Globus pallidus (tissue), 1 donor: ENCODE results near the gene ALK.
"Not testable (repeated sequence)": the region's sequence is repeated elsewhere in the genome, so short reads cannot be mapped to it uniquely, and the experiment has no call there.

Experiments
- DNase-seq: peaks from one replicate; pipeline ENCODE4 v3.0.0-alpha.2; 2015; ENCODE audit warnings: low spot score

Gene ALK

DNA sequence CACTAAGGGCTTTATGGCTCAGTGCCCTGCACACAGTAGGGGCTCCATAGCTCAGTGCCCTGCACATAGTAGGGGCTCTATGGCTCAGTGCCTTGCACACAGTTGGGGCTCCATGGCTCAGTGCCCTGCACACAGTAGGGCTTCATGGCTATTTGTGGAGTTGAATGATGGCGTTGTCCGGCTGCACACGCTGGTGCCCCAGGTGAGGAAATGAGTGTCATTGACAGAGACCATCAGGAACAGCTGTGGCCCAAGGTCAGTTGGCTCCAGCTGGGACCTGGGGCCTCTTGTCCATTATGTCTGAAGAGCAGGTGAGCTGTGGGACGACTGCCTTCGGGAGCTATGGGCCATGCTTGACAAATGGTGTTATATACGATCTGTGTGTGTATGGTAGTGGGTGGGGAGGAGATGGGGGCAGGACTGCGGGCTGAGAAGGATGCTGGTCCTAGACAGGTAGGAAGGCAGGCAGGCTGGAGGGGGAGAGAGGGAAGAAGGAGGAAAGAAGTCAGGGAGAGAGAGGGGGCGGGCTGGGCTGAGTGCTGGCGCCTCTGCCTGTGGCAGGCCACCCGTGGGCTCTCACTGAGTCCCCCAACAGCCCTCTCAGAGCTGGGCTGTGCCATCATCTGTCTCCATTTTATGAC lies 675.5 kb downstream of the ALK start:
- DNase-seq = no peak

DNA sequence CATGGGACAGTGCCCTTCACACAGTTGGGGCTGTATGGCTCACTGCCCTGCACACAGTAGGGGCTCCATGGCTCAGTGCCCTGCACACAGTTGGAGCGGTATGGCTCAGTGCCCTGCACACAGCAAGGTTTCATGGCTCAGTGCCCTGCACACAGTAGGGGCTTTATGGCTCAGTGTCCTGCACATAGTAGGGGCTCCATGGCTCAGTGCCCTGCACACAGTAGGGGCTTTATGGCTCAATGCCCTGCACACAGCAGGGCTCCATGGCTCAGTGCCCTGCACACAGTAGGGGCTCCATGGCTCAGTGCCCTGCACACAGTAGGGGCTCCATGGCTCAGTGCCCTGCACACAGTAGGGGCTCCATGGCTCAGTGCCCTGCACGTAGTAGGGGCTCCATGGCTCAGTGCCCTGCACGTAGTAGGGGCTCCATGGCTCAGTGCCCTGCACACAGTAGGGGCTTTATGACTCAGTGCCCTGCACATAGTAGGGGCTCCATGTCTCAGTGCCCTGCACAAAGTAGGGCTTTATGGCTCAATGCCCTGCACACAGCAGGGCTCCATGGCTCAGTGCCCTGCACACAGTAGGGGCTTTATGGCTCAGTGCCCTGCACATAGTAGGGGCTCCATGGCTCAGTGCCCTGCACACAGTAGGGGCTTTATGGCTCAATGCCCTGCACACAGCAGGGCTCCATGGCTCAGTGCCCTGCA lies 676.2 kb downstream of the ALK start:
- DNase-seq = not testable (repeated sequence)

DNA sequence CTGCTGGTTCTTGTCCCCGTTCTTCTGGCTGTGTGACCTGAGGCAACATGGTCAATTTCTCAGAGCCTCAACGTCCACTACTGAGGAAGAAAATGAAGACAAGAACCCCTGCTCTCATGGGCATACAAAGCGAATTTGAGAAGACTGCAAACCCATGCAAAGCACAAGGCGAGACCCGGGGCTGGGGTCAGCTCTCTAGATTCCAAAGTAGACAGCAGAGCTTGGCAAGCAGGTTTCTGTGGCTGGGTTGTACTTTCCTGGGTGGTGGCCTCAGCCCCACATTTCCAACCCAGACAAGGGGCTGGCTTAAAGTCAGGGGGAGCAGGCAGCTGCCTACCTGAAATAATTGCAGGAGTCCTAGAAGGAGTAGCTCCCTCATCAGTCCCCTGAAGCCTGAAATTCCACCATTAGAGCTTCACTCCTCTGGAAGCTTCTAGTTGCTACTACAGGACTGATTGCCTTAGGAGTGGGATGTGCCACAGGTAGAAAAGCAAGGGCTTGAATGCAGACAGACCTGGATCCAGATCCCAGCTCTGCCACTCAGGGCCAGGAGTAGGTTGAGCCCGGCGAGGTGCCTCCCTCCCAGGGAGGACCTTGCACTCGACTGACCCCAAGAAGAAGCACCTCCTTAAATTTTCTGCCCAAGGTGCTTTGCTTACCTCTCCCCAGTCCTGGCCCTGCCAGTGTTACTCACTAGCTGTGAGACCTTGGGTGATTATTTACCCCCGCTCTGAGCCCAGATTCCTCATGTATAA lies 678.6 kb downstream of the ALK start:
- DNase-seq = no peak

DNA sequence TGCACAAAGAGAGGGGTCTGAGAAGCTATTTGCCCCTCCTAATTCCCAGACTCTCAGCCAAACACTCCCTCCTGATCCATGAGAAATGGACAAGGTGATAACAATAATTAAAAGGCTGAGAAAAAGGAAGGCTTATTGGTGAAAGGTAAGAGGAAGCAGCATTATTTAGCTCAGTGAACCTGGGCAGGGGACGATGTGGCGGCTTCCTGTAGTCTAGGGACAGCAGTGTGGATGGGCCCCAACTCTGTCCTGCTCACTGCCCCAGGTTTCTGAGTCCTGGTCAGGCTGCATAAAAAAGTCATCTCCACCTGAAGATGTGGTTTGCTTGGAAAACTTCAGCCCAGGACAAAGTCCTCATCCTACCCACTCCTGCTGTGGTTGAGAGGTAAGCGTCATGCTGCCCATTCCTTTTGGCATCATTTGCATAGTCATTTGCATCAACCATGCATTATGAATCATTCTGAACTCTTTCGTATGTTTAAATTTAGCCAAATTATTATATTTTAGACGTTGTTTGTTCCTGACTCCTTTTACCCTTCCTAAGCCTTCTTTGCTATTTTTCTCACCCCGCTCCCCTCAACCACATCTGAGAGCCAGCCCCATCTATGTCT lies 679.3 kb downstream of the ALK start:
- no peak for DNase-seq

DNA sequence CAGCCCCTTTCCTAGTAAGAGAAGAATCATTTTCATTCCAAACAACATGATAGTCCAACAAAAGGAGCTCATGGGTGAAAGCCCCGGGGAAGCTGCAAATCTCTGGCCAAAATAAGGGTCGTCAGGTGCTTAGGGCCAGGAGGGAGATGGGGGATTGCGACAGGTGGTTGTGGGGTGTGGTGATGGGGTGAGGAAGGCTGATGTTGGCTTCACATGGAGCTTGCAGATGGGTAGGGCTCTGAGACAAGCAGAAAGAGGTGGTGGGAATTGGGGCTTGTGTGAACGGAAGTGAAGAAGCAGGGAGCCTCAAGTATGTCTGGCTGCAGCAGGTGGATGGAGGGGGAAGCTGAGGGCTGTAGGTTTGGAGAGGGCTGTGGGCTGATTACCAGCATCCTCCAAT lies 680.0 kb downstream of the ALK start:
- DNase-seq = no peak

DNA sequence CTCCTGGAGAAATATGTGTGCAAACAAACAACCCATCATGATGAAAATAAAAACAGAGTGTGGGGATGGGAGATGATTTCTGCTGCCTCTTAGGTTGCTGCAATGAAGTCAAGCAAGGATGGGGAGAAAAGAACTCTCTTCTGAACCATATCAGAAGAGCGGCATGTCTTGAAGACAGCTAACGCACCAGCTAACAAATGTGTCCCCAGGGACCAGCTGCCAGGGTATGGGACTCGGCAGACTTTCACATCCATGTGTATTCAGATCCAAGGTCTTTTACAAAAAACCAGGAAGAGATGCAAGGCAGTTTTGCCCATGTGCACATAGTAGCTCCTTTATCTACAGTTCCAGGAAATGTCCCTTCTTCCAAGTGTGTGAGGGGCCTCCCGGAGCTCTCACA lies 680.8 kb downstream of the ALK start:
- DNase-seq = no peak

DNA sequence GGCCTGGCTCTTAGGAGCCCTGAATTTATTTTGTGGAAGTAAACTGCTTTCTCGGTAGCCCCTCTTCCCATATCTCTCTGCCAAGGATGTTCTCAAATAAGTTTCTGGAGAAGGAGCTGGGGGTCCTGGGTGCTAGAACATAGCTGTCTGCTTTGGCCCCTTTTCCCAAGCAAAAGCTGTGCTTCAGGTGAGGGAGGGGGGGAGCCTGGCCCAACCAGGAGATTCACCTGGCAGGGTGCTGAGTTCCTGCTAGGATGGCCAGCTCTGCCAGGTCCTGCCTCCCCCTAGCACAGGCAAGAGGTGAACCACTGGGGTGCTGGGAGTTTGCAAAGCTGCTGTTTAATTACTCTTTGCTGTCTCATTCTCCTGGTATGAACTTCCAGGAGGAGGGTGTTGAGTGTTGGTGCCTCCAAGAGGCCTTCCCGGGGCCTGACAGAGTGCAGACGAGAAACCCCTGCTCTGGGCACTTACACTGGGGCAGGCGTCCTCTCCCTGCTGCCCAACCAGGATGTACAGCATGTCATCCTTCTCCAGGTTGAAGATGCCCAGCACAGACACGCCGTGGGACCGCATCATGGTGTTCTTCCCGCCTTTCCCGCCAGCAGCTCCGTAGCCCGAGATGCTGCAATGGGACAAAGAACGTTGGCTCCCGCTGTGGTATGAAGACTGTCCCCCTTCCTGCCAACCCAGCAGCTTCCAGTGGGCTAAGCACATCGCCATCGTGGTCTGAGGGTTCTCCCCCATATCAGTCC lies 682.0 kb downstream of the ALK start:
- no peak for DNase-seq

DNA sequence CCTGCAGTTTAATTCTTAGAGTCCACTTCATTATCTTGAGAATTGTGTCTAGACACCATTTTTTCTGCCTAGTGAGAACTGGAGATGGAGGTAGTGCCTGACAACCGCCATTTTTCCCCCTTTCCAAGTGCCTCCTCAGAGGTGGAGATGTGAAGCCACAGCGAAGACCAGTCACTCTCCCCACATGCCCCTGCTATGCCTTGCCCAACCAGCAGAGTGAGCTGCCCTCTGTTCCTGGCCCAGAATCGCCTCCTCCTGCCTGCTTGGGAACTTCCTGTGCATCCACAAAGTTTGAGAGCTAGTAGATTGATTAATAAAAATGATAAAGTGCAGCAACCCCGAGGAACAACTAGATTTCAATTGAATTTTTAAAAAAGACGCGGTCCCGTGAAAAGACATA lies 682.9 kb downstream of the ALK start:
- DNase-seq = no peak

DNA sequence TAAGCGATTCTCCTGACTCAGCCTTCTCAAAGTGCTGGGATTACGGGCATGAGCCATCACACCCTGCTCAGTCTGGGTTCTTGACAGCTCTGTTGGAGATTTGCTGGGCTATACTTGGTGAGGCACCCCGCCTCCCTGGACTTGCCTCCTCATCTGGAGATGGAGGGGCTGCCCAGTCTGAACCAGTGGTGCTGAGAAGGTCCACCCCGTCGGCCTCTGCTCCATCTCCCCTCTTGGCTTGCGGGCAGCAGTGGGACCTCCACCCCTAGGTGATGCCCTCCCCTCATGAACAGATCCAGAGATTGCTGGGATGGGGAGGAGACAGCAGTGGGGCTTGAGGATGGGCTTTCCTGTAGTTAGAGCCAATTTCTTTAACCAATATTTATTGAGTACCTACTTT lies 685.3 kb downstream of the ALK start:
- no peak for DNase-seq

DNA sequence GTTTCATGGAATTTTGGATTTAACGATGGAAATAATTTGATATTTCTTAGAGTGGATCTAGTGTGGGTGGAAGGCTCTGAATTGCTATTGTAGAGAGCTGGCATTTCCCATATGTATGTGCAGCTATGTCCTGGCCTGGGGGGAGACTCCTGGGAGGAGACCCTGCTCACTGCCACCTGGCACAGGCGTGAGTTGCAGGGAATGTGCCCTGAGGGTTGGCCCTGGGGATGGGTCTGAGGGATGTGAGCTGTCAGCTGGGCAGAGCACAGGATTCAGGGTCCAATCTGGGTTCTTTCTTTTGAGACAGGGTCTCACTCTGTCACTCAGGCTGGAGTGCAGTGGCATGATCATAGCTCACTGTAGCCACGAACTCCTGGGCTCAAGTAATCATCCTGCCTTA lies 686.0 kb downstream of the ALK start:
- DNase-seq = no peak

DNA sequence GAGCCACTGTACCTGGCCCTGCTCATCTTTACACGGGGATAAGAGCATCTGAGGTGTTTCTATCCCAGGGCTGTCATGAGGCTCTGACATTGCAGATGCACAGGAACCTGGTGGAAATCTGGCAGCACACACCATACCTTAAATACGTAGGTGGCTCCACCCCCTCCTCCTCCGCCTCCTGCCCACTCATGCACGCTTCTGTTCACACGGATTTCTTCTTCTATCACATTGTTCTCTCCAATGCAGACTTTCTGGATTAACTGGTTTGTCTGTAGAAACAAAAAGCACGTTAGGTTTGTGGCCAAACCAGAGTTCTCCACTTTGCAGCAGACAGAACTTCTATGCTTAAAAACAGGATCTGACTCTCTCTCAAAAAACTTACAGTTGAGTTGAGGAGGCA lies 688.0 kb downstream of the ALK start:
- DNase-seq = no peak

DNA sequence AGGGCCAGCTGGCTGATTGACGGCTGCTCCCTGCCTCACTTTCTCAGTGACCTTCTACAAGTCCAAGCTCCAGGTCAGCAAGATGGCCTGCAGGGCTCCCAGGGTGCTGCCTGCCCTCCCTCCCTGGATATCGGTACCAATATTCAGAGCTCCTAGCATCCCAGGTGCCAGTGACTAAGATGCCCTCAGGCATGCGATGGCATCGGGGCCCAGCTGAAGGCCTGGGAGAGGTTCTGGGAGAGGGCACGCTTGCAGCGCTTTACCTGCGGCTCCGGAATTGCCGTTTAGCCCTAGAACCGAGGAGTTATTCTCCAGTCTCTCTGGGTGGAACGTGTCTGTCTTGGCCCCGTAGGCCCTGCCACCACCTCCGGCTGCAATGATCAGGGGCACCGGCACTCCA lies 689.3 kb downstream of the ALK start:
- DNase-seq = no peak

DNA sequence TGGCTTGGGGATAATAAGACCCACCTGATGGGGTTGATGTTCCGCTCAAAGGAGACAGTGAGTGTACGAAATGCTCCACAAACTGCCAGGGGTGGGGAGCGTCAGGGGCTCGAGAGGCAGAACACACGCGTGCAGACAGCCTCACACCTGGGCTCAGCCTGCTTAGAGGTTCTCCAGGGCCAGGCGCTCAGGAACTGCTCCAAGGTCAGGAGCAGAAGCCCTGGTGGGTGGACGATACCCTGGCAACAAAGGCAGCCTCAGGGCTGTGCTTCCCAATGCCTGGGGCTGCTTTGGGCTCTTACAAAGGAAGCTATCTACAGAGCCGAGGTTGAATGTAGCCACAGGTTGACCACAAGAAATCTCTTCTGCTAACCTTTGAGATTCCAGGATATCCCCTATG lies 691.7 kb downstream of the ALK start:
- DNase-seq = no peak

DNA sequence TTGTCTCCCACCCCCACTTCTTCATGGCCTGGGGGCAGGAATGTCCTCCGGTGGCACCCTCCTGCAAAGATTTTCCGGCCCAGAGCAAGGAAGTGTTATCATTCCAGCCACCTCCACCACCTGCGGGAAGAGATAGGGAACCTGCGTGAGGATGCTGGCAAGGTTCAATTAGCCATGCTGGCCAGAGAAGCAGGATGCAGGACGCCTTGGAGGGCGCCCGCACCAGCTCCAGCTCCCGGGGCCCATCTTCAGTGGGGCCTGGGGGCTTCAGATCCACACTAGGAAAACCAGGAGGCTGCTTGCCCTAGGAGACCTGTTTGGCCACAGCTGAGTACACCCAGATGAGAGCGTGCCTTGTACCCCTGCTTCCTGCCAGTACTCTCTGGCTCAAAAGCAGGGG lies 692.4 kb downstream of the ALK start:
- DNase-seq = no peak

DNA sequence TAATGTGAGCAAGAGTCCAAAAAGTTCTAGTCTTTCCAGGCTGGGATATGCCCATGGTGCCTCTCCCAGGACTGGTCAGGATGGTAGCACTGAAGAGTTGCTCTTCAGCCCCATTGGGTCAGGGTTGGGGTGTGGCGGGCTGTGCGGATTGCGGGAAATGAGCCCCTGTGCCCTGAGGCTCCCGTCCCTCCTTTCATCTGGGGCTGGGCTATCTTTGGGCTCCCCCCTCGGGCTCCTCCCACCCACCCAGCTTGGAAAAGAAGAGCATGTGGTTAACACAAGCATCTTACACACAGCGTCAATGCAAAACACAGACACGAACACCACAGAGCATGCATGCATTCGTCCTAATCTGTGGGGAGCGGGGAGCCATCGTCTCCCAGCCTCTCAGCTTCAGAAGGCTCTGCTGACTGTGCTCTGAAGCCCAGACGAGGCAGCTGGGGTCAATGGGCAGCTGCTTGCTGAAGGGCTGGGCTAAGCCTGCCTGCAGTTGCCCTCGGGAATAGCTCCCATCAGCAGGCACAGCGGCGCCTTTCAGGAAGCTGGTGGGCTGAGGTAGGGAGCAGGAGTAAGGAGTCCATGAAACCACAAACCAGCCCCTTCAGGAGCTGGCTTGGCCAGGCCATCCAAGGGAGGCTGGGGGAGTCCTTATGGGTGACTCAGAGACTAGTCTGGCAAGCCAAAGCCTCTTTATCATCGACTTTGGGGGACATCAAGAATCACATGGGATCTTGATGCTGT lies 693.3 kb downstream of the ALK start:
- DNase-seq = no peak

DNA sequence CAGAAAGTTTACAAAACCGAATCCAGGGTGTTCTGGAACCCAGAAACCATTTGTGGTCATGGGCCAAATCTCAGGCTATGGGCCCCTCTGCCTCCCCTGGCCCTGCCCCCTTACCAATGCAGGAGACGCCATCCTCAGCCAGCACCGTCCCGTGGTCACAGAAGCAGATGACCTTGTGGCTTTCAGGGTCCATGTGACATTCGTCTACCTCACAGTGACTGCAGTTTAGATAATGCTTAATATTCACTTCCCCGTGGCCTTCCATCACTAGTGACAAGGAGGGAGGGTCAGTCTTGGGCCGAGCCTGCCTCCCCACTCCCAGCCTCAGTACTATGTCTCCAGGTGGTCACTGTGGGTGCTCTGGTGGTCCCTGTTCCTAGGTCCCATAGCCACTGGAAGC lies 694.6 kb downstream of the ALK start:
- DNase-seq = no peak

DNA sequence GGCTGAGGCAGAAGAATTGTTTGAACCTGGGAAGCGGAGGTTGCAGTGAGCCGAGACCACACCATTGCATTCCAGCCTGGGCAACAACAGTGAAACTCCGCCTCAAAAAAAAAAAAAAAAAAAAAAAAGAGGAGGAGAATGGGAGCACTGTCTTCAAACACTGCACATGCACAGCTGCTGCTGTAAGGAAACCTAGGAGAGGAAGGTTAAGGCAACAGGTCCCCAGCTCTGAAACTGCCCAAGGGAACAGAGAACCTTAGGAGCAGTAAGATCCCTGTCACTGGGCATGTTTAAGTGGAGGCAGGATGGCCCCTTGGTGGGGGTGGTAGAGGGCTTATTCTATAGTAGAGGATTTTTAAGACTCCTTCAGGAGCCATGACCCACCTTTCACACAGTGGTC lies 695.0 kb downstream of the ALK start:
- DNase-seq = no peak

DNA sequence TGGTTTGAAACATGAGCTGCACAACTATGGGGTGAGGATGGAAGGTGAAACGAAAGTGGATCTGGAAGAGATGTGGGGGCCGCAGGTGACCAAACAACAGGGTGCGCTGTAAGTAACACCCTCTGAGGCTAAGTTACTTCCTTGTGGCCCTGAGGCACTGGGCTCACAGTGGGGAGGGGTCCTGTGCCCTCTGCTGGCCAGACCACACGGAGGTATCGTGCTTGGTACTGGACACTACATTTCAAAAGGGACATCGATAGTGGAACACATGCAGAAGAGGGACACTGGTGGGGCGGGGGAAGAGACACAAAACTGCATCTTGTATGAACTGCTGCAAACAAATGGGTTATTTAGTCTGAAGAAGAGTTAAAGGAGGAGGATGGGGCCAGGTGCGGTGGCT lies 695.6 kb downstream of the ALK start:
- DNase-seq = no peak

DNA sequence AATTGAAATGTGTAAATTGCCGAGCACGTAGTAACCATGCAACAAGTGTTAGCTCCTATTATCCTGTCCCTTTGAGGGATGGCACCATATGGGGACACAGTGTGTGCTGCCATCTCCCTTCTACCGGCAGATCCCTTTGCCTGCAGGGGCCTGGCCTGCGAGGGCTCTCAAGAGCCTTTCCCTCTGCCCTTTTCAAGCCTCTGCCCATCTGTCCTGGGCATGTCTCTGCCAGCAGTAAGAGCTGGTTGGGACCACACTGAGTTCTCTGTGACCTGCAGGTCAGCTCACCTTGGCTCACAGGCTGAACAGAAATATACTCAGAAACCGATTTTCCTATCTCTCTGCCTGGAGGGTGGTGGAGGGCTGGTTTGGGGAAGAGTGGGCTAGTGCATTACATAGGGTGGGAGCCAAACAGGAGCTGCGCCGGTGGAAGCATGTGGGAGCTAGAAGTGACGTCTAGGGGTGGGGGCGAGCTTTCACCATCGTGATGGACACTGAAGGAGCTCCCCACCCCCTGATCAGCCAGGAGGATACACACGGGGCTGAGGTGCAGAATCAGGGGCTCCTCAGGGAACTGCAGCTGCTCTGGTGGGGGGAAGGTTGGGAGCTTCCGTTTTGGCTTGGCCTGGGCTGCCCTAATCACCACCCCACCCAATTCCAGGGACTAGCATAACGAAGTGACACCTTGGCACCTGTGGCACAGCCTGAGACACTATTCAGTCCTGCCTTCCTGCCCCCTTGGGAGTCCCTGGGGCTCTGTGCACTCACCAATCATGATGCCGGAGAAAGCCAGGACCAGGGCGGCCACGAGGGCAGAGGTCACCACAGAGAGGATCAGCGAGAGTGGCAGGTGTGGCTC lies 696.5 kb downstream of the ALK start:
- DNase-seq = no peak

DNA sequence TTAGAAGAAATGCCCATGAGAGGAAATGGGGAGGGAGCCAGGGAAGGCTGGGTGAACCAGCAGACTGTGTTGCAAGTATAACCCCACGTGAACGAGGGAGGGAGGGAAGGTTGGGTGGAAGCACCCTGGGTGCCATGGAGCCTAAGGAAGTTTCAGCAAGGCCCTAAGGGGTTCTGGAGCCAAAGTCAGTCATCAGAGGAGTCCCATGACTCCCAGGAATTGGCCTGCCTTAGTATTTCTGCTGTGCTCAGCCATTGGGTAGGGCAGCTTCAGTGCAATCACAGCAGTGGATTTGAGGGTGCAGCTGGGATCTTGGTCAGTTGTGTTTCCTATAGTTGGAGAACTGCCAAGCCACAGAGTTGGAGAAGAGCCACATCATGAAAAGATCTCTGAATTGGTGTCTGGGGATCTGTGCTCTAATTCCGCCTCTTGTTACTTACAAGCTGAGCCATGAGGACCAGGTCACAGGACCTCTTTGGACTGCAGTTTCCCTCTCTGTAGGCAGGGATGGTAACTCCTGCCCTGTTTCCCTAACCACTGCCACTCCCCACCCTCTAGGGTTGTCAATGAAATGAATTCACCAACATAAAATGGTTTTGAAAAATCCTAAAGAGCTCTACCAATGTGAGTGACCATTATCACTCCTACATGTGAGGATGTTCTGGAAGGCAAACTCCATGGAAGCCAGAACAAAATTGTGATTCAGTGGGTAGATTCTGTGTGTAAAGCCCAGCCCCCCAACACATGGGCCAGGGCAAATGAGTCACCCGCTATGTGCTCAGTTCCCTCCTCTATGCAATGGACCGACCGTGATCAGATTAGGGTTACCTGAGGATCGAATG lies 697.3 kb downstream of the ALK start:
- peak; percentile 35 for DNase-seq
